ENCODE measurements around the gene LYPD1.

The LYPD1 gene

DNA sequence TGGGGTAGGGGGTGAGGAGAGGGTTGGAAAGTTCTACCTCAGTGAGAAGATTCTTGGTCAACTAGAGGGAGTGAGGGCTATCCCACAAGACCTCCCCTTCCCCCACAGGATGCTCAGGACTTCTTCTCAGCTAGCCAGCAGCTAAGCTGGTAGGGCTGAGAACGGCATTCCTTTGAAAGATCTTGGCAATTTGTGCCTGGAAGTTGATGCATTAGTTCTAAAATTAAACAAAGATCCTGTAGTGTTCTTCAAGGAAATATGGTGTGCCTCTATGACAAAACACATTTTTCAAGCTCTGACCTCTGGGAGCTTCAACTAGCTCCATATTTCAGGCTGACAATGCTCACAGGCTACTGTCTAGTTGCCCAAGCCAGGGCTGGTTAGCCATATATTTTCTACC lies 2.3 kb downstream of the LYPD1 start:
- Histone ChIP-seq H3K9me3 (ENCODE audit: control insufficient read depth, low read length) (no peaks in the 10 kb centered on the region), H3K27me3 (replicated peaks; ENCODE audit: control insufficient read depth, insufficient read depth, low read length) (peaks cover 14% of the 10 kb centered on the region), H3K4me3 (ENCODE audit: low read length) (no peak overlapping the region), H3K36me3 (ENCODE audit: control insufficient read depth, insufficient read depth, low read length, severe bottlenecking) (no peaks in the 10 kb centered on the region), H3K4me1 (ENCODE audit: control insufficient read depth, insufficient read depth, low read length) (peaks cover 23% of the 10 kb centered on the region), H3K9ac (ENCODE audit: low read length) (no peak overlapping the region)
- no peak for DNase-seq (ENCODE audit: low read depth)

DNA sequence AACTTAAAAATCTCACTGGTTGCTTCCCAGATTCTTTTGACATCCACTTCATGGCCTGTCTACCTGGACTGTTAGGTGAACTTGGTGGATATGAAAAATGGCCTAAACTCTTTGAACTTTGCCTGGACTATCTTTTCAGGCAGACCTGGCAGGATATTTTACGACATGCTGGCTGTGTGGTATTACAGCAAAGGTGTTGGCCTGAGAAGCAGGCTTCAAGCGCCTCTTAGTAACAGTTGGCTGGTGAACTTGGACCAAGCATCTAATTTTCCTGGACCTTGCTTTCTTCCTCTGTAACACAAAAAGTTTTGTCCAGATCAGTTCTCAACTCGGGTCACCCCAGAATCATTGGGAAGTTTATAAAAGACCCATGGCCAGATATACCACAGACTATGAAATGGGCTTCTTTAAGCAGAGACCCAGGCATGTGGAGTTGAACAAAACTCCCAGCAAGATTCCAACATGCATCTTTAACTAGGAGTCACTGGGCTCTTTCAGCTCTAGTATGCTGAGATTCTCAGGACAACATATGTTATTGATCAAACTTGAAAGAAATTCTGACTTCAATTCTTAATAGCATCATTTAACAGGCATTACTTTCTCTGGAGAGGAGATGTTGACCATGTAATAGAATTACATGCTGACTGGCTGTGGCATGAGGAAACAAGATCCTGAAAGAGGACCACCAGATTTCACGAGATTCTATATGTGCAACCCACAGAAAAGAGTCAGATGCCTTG lies 4.4 kb downstream of the LYPD1 start:
- H3K9me3 ChIP-seq (ENCODE audit: control insufficient read depth, low read length) = no peaks in the 10 kb centered on the region
- H3K36me3 ChIP-seq (ENCODE audit: control insufficient read depth, insufficient read depth, low read length, severe bottlenecking) = no peaks in the 10 kb centered on the region
- H3K4me1 ChIP-seq (ENCODE audit: control insufficient read depth, insufficient read depth, low read length) = peaks cover 8% of the 10 kb centered on the region
- DNase-seq (ENCODE audit: low read depth) = no peak
- no peak overlapping the region for H3K9ac ChIP-seq (ENCODE audit: low read length)
- no peak overlapping the region for H3K4me3 ChIP-seq (ENCODE audit: low read length)
- H3K27me3 ChIP-seq (replicated peaks; ENCODE audit: control insufficient read depth, insufficient read depth, low read length) = peaks cover 14% of the 10 kb centered on the region

DNA sequence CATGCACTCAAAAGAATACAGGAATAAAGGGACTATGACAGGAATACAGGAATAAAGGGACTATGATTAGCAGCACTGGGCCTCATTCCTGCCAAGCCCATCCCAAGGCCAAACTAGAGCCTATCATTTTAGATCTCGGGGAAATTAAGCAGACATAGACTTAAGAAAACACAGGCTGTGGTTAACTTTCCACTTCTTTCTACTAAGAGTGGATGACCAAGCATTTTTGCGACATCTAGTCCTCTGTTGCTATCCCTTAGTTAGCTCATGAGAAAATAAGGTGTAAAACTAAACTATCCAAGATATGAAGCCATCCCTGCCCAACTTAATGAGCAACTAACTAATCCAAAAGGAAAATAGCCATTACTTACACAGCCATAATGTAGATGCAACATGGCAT lies 5.9 kb downstream of the LYPD1 start:
- Histone ChIP-seq H3K9me3 (ENCODE audit: control insufficient read depth, low read length) (no peaks in the 10 kb centered on the region), H3K4me3 (ENCODE audit: low read length) (no peak overlapping the region), H3K27me3 (replicated peaks; ENCODE audit: control insufficient read depth, insufficient read depth, low read length) (peaks cover 10% of the 10 kb centered on the region), H3K9ac (ENCODE audit: low read length) (no peak overlapping the region), H3K4me1 (ENCODE audit: control insufficient read depth, insufficient read depth, low read length) (peaks cover 2% of the 10 kb centered on the region), H3K36me3 (ENCODE audit: control insufficient read depth, insufficient read depth, low read length, severe bottlenecking) (no peaks in the 10 kb centered on the region)
- DNase-seq (ENCODE audit: low read depth) = peak; percentile 25

DNA sequence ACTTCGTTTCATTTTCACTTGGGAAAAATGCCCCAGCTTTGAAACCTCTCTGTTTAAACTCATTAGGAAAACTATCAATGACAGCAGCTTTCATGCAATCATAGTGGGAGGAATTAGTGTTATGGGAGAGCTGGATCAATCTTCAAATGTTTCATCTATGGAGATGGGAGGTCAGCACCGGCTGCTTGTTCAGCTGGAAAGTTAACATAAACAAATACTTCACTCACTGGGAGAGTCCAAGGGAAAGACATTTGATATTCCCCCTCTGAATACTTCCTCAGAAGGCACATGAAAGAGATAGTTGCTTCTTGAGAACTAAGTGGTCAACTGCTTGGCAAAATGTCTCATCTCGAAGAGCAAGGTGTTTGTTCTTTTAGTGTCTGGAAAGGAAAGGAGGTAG lies 7.3 kb downstream of the LYPD1 start:
- Histone ChIP-seq H3K27me3 (replicated peaks; ENCODE audit: control insufficient read depth, insufficient read depth, low read length) (no peaks in the 10 kb centered on the region), H3K4me1 (ENCODE audit: control insufficient read depth, insufficient read depth, low read length) (no peaks in the 10 kb centered on the region), H3K9ac (ENCODE audit: low read length) (no peak overlapping the region), H3K36me3 (ENCODE audit: control insufficient read depth, insufficient read depth, low read length, severe bottlenecking) (no peaks in the 10 kb centered on the region), H3K4me3 (ENCODE audit: low read length) (no peak overlapping the region), H3K9me3 (ENCODE audit: control insufficient read depth, low read length) (no peaks in the 10 kb centered on the region)
- DNase-seq (ENCODE audit: low read depth) = peak; percentile 41

DNA sequence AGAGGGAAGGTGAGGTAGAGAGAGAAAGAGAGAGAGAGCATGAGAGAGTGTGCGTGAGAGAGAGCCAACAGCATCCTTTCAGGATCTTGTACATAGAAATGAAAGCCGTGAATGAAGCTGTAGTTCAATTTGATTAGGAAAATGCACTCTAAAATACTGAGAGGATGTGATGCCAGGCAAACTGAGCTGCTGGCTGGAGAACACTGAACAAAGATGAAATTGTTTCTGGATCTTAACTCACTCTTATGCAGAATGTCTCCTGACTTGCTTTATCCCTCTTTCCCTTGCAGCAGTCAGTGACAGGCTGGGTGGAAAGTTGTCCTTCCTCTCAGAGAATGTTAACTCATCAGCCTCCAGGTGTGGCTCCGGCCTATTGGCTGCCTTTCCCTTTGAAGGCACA lies 10.7 kb downstream of the LYPD1 start:
- no peak overlapping the region for H3K9ac ChIP-seq (ENCODE audit: low read length)
- no peak overlapping the region for H3K4me3 ChIP-seq (ENCODE audit: low read length)
- no peaks in the 10 kb centered on the region for H3K36me3 ChIP-seq (ENCODE audit: control insufficient read depth, insufficient read depth, low read length, severe bottlenecking)
- no peaks in the 10 kb centered on the region for H3K27me3 ChIP-seq (replicated peaks; ENCODE audit: control insufficient read depth, insufficient read depth, low read length)
- peaks cover 5% of the 10 kb centered on the region for H3K4me1 ChIP-seq (ENCODE audit: control insufficient read depth, insufficient read depth, low read length)
- H3K9me3 ChIP-seq (ENCODE audit: control insufficient read depth, low read length) = no peaks in the 10 kb centered on the region
- DNase-seq (ENCODE audit: low read depth) = no peak

DNA sequence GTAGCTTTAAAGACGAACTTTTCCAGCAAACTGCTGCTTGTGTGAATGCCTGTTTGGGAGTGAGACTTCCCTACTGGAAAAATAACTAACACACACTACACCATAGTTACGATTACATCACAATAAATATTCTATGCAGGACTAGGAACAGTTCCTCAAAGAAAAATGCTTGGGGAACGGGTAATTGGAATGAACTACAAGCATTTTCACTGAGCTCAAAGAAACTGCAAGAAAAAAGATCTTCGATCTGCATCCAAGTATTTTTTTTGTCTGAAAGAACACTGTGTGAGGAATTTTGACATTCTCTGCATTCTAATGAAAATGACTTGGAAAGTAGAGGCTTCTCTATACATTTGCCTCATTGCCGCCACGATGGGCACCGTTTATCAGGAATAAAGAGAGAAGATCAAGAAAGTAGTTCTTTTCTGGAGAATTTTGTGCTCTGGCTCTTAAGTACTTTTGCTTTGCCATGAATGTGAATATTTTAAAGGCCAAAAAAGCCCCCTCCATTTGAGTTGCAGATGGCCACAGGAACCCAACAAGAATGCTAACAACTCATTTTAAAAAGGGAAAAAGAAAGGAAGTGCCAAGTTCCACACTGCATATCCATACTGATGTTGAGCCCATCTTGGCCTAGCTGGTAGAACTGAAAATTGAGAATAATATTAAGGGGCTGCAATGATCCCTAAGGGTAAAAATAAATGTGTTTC lies 13.6 kb downstream of the LYPD1 start:
- no peaks in the 10 kb centered on the region for H3K36me3 ChIP-seq (ENCODE audit: control insufficient read depth, insufficient read depth, low read length, severe bottlenecking)
- no peak for DNase-seq (ENCODE audit: low read depth)
- no peaks in the 10 kb centered on the region for H3K9me3 ChIP-seq (ENCODE audit: control insufficient read depth, low read length)
- peaks cover 5% of the 10 kb centered on the region for H3K4me1 ChIP-seq (ENCODE audit: control insufficient read depth, insufficient read depth, low read length)
- H3K27me3 ChIP-seq (replicated peaks; ENCODE audit: control insufficient read depth, insufficient read depth, low read length) = no peaks in the 10 kb centered on the region
- no peak overlapping the region for H3K4me3 ChIP-seq (ENCODE audit: low read length)
- H3K9ac ChIP-seq (ENCODE audit: low read length) = no peak overlapping the region

DNA sequence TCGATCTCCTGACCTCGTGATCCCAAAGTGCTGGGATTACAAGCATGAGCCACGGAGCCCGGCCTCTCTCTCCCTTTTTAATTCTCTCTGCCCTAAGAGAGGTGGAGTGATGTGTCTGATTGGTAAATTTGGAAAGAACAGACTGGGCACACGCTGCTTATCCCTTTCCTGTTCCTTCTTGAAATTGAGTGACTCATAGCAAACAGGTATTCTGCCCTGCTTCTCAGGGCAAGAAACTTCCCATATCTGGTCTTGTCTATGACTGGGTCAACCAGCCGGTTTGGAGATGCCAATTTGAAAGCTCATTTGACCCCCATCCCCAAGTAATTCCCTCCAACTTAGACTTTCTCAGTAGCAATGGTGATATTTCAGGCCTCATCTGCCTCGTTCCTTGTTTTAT lies 15.0 kb downstream of the LYPD1 start:
- Histone ChIP-seq H3K9me3 (ENCODE audit: control insufficient read depth, low read length) (no peaks in the 10 kb centered on the region), H3K4me1 (ENCODE audit: control insufficient read depth, insufficient read depth, low read length) (peaks cover 5% of the 10 kb centered on the region), H3K9ac (ENCODE audit: low read length) (no peak overlapping the region), H3K4me3 (ENCODE audit: low read length) (no peak overlapping the region), H3K27me3 (replicated peaks; ENCODE audit: control insufficient read depth, insufficient read depth, low read length) (no peaks in the 10 kb centered on the region), H3K36me3 (ENCODE audit: control insufficient read depth, insufficient read depth, low read length, severe bottlenecking) (no peaks in the 10 kb centered on the region)
- no peak for DNase-seq (ENCODE audit: low read depth)

DNA sequence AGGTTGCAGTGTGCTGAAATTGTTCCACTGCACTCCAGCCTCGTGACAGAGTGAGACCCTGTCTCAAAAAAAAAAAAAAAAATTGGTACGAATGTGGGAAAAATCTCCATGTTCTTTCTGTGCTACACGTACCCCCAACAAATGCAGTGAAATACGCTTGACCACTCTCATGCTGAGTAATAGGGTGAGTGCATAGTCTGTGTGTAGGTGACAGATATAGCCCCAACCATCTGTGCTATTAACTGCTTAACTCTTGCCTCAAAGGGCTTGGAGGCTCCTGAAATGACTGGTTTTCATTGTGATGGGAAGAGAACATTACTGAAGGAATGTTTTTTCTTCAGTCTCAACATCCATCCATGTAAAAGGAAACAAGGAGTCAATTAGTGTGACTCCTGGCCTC lies 15.7 kb downstream of the LYPD1 start:
- Histone ChIP-seq H3K36me3 (ENCODE audit: control insufficient read depth, insufficient read depth, low read length, severe bottlenecking) (no peaks in the 10 kb centered on the region), H3K27me3 (replicated peaks; ENCODE audit: control insufficient read depth, insufficient read depth, low read length) (no peaks in the 10 kb centered on the region), H3K4me3 (ENCODE audit: low read length) (no peak overlapping the region), H3K9ac (ENCODE audit: low read length) (no peak overlapping the region), H3K9me3 (ENCODE audit: control insufficient read depth, low read length) (no peaks in the 10 kb centered on the region), H3K4me1 (ENCODE audit: control insufficient read depth, insufficient read depth, low read length) (peaks cover 5% of the 10 kb centered on the region)
- DNase-seq (ENCODE audit: low read depth) = no peak

DNA sequence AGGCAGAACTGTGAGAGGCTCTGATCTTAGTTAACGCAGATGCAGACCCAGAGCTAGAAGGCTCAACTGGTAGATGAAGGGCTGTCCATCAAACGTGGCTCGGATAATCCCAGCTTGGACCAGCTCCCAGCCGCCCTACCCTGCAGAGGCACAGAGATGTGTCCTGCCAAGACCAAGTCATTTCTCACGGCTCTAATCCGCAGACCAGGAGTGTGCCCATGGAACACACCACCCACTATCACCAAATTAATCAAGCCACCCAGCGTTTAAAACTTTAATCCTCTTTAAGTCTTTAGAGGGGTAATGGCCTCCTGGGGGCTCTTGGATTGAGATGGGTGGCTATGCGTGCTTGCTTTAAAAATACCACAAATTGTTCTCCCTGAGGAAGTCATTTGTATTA lies 17.5 kb downstream of the LYPD1 start:
- Histone ChIP-seq H3K27me3 (replicated peaks; ENCODE audit: control insufficient read depth, insufficient read depth, low read length) (no peaks in the 10 kb centered on the region), H3K9ac (ENCODE audit: low read length) (no peak overlapping the region), H3K4me3 (ENCODE audit: low read length) (no peak overlapping the region), H3K36me3 (ENCODE audit: control insufficient read depth, insufficient read depth, low read length, severe bottlenecking) (no peaks in the 10 kb centered on the region), H3K9me3 (ENCODE audit: control insufficient read depth, low read length) (no peaks in the 10 kb centered on the region), H3K4me1 (ENCODE audit: control insufficient read depth, insufficient read depth, low read length) (peaks cover 5% of the 10 kb centered on the region)
- no peak for DNase-seq (ENCODE audit: low read depth)

DNA sequence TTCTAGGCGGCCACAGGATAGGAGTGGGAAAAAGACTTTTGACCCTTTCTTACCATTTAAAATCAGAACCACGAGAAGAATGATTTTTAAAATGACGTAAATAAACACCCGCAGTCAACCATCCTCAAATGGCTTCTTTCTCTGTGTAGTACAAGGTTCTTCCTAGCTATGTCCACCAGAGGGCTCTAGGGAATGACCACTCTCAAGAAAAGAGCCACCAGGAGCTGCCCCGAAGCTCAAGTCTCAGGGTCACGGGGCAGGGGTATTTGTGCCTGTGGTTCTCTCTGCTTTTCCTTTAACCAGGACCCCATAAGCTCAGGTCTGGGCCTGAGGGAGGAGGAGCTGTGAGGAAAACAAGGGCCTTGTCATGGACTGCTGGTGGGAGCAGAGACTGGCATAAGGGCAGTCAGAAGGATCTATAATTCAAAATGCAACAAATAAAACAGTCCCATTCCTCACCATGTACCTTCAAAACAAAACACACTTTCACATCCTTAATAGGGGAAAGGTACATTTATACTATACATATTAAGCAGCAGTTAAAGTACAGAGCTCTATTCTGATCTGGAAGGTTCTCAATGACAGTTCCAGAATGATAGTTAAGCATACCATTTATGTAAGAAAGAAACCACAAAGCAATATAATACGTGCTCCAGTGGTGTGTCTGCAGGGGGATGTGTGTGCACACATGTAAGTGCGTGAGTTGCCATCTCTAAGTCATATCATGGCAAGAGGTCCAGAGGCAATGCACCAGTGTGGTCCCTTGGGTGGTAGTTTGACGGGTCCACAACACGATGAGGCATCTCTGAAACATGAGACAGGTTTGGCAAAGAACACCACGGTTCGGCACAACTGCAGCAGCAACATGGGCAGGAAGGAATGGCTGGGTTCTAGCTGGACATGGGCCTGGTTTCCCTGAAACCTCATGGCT lies 18.6 kb downstream of the LYPD1 start:
- Histone ChIP-seq H3K9me3 (ENCODE audit: control insufficient read depth, low read length) (no peaks in the 10 kb centered on the region), H3K9ac (ENCODE audit: low read length) (no peak overlapping the region), H3K4me1 (ENCODE audit: control insufficient read depth, insufficient read depth, low read length) (peaks cover 2% of the 10 kb centered on the region), H3K36me3 (ENCODE audit: control insufficient read depth, insufficient read depth, low read length, severe bottlenecking) (no peaks in the 10 kb centered on the region), H3K27me3 (replicated peaks; ENCODE audit: control insufficient read depth, insufficient read depth, low read length) (no peaks in the 10 kb centered on the region), H3K4me3 (ENCODE audit: low read length) (peak overlapping the region; percentile 15)
- peak; percentile 31 for DNase-seq (ENCODE audit: low read depth)

DNA sequence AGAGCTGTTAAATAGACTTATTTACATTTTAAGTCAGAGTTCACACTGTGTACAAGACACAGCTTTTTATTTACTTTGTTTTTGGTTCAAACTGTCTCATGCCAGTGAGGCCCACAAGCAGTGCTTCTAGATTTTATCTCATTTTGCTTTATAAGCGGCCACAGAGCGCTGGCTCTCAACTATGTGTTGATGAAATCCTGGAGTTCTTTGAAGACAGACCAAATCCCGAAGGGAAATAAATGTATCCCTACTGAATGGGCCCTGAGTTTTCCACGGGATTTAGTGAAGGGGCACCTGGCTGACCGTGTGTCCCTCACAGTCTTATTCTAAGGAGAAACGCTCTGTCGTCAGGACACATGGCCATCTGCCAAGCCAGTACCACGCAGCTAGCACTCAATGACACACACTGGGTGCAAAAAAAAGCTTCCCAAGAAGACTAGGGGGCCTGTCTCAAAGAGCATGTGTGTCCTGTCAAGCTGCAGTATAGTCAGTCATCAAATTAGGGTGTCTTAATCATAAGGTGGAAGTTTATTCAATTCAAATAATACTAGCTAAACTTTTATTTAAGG lies 23.4 kb downstream of the LYPD1 start:
- no peak for DNase-seq (ENCODE audit: low read depth)
- Histone ChIP-seq H3K9me3 (ENCODE audit: control insufficient read depth, low read length) (no peaks in the 10 kb centered on the region), H3K36me3 (ENCODE audit: control insufficient read depth, insufficient read depth, low read length, severe bottlenecking) (no peaks in the 10 kb centered on the region), H3K27me3 (replicated peaks; ENCODE audit: control insufficient read depth, insufficient read depth, low read length) (no peaks in the 10 kb centered on the region), H3K4me1 (ENCODE audit: control insufficient read depth, insufficient read depth, low read length) (no peaks in the 10 kb centered on the region), H3K9ac (ENCODE audit: low read length) (no peak overlapping the region), H3K4me3 (ENCODE audit: low read length) (no peak overlapping the region)
